ENCODE results near the gene FADS3.
A peak's percentile ranks its signal among the peaks of the same experiment; 100 is the strongest.
"Not testable (repeated sequence)": the region's sequence is repeated elsewhere in the genome, so short reads cannot be mapped to it uniquely, and the experiment has no call there.

The FADS3 gene

GRCh38 chr11:61885784-61886580 is 5.4 kb downstream of the FADS3 start:
- Histone ChIP-seq H3K9ac (ENCODE audit: low read length) (peak overlapping the region; percentile 17), H3K9me3 (ENCODE audit: control insufficient read depth, low read length) (no peaks in the 10 kb centered on the region), H3K4me1 (ENCODE audit: control insufficient read depth, insufficient read depth, low read length) (peaks cover 61% of the 10 kb centered on the region), H3K27me3 (replicated peaks; ENCODE audit: control insufficient read depth, insufficient read depth, low read length) (no peaks in the 10 kb centered on the region), H3K4me3 (ENCODE audit: low read length) (no peak overlapping the region), H3K36me3 (ENCODE audit: control insufficient read depth, insufficient read depth, low read length, severe bottlenecking) (peaks cover 28% of the 10 kb centered on the region)
- no peak for DNase-seq (ENCODE audit: low read depth)

GRCh38 chr11:61885166-61885778 is 6.1 kb downstream of the FADS3 start:
- H3K9ac ChIP-seq (ENCODE audit: low read length) = peak overlapping the region; percentile 17
- DNase-seq (ENCODE audit: low read depth) = no peak
- H3K9me3 ChIP-seq (ENCODE audit: control insufficient read depth, low read length) = no peaks in the 10 kb centered on the region
- H3K36me3 ChIP-seq (ENCODE audit: control insufficient read depth, insufficient read depth, low read length, severe bottlenecking) = peaks cover 28% of the 10 kb centered on the region
- H3K4me3 ChIP-seq (ENCODE audit: low read length) = no peak overlapping the region
- peaks cover 62% of the 10 kb centered on the region for H3K4me1 ChIP-seq (ENCODE audit: control insufficient read depth, insufficient read depth, low read length)
- no peaks in the 10 kb centered on the region for H3K27me3 ChIP-seq (replicated peaks; ENCODE audit: control insufficient read depth, insufficient read depth, low read length)

DNA sequence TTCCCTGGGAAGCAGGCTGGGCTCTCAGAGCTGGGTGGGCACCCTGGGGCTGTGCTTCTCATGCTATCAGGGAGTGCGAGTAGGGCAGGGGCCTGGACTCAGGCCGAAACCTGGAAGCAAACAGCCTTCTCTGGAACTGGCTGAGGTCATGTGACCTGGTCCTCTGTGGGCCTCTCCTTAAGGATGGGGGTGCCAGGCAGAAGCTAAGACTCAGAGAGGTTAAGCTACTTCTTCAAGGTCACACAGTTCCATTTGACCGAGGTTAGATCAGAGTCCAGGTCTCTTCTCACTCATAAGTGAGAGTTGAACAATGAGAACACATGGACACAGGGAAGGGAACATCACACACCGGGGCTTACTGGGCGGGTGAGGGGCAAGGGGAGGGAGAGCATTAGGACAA is 7.4 kb downstream of the FADS3 start:
- Histone ChIP-seq H3K27me3 (replicated peaks; ENCODE audit: control insufficient read depth, insufficient read depth, low read length) (no peaks in the 10 kb centered on the region), H3K4me3 (ENCODE audit: low read length) (no peak overlapping the region), H3K36me3 (ENCODE audit: control insufficient read depth, insufficient read depth, low read length, severe bottlenecking) (peaks cover 40% of the 10 kb centered on the region), H3K9me3 (ENCODE audit: control insufficient read depth, low read length) (no peaks in the 10 kb centered on the region), H3K4me1 (ENCODE audit: control insufficient read depth, insufficient read depth, low read length) (peaks cover 58% of the 10 kb centered on the region), H3K9ac (ENCODE audit: low read length) (no peak overlapping the region)
- no peak for DNase-seq (ENCODE audit: low read depth)

- Histone ChIP-seq H3K4me1 (ENCODE audit: control insufficient read depth, insufficient read depth, low read length) (peaks cover 52% of the 10 kb centered on the region), H3K9me3 (ENCODE audit: control insufficient read depth, low read length) (no peaks in the 10 kb centered on the region), H3K27me3 (replicated peaks; ENCODE audit: control insufficient read depth, insufficient read depth, low read length) (no peaks in the 10 kb centered on the region), H3K4me3 (ENCODE audit: low read length) (no peak overlapping the region), H3K9ac (ENCODE audit: low read length) (no peak overlapping the region), H3K36me3 (ENCODE audit: control insufficient read depth, insufficient read depth, low read length, severe bottlenecking) (peaks cover 46% of the 10 kb centered on the region)
- DNase-seq (ENCODE audit: low read depth) = no peak
Measured at GRCh38 chr11:61883327-61883726, 8.0 kb downstream of the FADS3 start.

DNA sequence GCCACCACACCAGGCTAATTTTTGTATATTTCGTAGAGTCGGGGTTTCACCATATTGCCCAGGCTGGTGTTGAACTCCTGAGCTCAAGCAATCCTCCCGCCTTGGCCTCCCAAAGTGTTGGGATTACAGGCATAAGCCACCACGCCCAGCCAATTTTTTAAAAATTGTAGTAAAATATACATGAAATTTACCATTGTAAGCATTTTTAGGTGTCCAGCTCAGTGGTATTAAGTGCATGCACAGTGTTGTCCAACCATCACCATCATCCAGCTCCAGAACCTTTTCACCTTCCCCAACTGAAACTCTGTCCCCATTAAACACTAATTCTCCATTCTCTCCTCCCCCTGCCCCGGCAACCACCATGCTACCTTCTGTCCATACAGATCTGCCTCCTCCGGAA is 8.5 kb downstream of the FADS3 start:
- Histone ChIP-seq H3K9ac (ENCODE audit: low read length) (no peak overlapping the region), H3K27me3 (replicated peaks; ENCODE audit: control insufficient read depth, insufficient read depth, low read length) (no peaks in the 10 kb centered on the region), H3K36me3 (ENCODE audit: control insufficient read depth, insufficient read depth, low read length, severe bottlenecking) (peaks cover 51% of the 10 kb centered on the region), H3K4me1 (ENCODE audit: control insufficient read depth, insufficient read depth, low read length) (peaks cover 50% of the 10 kb centered on the region), H3K9me3 (ENCODE audit: control insufficient read depth, low read length) (no peaks in the 10 kb centered on the region), H3K4me3 (ENCODE audit: low read length) (no peak overlapping the region)
- DNase-seq (ENCODE audit: low read depth) = no peak

- DNase-seq (ENCODE audit: low read depth); H3K9ac ChIP-seq (ENCODE audit: low read length); H3K27me3 ChIP-seq (replicated peaks; ENCODE audit: control insufficient read depth, insufficient read depth, low read length); H3K4me3 ChIP-seq (ENCODE audit: low read length); H3K9me3 ChIP-seq (ENCODE audit: control insufficient read depth, low read length): not testable (repeated sequence)
- Histone ChIP-seq H3K36me3 (ENCODE audit: control insufficient read depth, insufficient read depth, low read length, severe bottlenecking) (peaks cover 55% of the 10 kb centered on the region), H3K4me1 (ENCODE audit: control insufficient read depth, insufficient read depth, low read length) (peaks cover 44% of the 10 kb centered on the region)
Measured at GRCh38 chr11:61882267-61882666, 9.1 kb downstream of the FADS3 start.

GRCh38 chr11:61881397-61881796 is 9.9 kb downstream of the FADS3 start:
- Histone ChIP-seq H3K9me3 (ENCODE audit: control insufficient read depth, low read length) (no peaks in the 10 kb centered on the region), H3K4me1 (ENCODE audit: control insufficient read depth, insufficient read depth, low read length) (peaks cover 37% of the 10 kb centered on the region), H3K9ac (ENCODE audit: low read length) (peak overlapping the region; percentile 31), H3K36me3 (ENCODE audit: control insufficient read depth, insufficient read depth, low read length, severe bottlenecking) (peaks cover 57% of the 10 kb centered on the region), H3K4me3 (ENCODE audit: low read length) (no peak overlapping the region), H3K27me3 (replicated peaks; ENCODE audit: control insufficient read depth, insufficient read depth, low read length) (no peaks in the 10 kb centered on the region)
- DNase-seq (ENCODE audit: low read depth) = no peak

DNA sequence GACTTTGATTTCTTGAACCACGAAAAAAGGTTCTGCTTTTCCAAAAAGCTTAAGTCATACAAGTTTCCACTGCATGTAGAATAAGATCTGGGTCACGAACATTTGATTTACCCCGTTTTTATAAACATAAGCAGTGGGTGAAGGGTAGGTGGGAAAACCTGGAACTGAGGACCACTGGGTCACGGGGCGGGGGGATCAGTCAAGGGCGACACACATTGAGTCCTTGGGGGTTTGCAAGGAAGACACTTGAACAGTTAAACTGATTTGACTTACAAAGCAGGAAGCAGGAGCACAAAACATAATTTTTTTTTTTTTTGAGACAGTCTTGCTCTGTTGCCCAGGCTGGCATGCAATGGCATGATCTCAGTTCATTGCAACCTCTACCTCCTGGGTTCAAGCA is 10.9 kb downstream of the FADS3 start:
- Histone ChIP-seq H3K9ac (ENCODE audit: low read length) (no peak overlapping the region), H3K4me1 (ENCODE audit: control insufficient read depth, insufficient read depth, low read length) (peaks cover 29% of the 10 kb centered on the region), H3K36me3 (ENCODE audit: control insufficient read depth, insufficient read depth, low read length, severe bottlenecking) (peaks cover 63% of the 10 kb centered on the region), H3K4me3 (ENCODE audit: low read length) (no peak overlapping the region), H3K9me3 (ENCODE audit: control insufficient read depth, low read length) (no peaks in the 10 kb centered on the region), H3K27me3 (replicated peaks; ENCODE audit: control insufficient read depth, insufficient read depth, low read length) (no peaks in the 10 kb centered on the region)
- DNase-seq (ENCODE audit: low read depth) = no peak

DNA sequence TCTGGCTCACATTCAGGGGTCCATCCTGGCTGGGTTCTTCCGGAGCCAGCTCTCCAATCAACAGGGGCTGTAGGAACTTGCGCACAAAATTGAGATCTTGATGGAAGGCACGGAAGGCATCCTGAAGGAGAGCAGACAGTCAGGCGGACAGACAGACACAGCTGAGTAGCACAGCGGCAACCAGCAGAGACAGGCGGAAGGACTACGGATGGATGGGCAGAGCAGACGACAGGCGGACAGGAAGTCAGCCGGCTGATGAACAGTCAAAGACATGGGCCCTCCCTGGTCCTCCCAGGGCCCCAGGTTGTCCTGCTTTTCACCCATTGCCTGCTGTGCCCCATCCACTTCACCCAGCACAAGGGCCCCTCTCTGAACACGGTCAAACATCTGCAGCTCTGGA is 11.3 kb downstream of the FADS3 start:
- no peaks in the 10 kb centered on the region for H3K27me3 ChIP-seq (replicated peaks; ENCODE audit: control insufficient read depth, insufficient read depth, low read length)
- no peak overlapping the region for H3K9ac ChIP-seq (ENCODE audit: low read length)
- H3K4me3 ChIP-seq (ENCODE audit: low read length) = no peak overlapping the region
- peaks cover 65% of the 10 kb centered on the region for H3K36me3 ChIP-seq (ENCODE audit: control insufficient read depth, insufficient read depth, low read length, severe bottlenecking)
- H3K4me1 ChIP-seq (ENCODE audit: control insufficient read depth, insufficient read depth, low read length) = peaks cover 25% of the 10 kb centered on the region
- H3K9me3 ChIP-seq (ENCODE audit: control insufficient read depth, low read length) = no peaks in the 10 kb centered on the region
- no peak for DNase-seq (ENCODE audit: low read depth)

GRCh38 chr11:61879152-61879551 is 12.2 kb downstream of the FADS3 start:
- peaks cover 26% of the 10 kb centered on the region for H3K4me1 ChIP-seq (ENCODE audit: control insufficient read depth, insufficient read depth, low read length)
- no peak overlapping the region for H3K9ac ChIP-seq (ENCODE audit: low read length)
- H3K27me3 ChIP-seq (replicated peaks; ENCODE audit: control insufficient read depth, insufficient read depth, low read length) = no peaks in the 10 kb centered on the region
- H3K36me3 ChIP-seq (ENCODE audit: control insufficient read depth, insufficient read depth, low read length, severe bottlenecking) = peaks cover 67% of the 10 kb centered on the region
- H3K9me3 ChIP-seq (ENCODE audit: control insufficient read depth, low read length) = no peaks in the 10 kb centered on the region
- no peak overlapping the region for H3K4me3 ChIP-seq (ENCODE audit: low read length)
- DNase-seq (ENCODE audit: low read depth) = no peak

DNA sequence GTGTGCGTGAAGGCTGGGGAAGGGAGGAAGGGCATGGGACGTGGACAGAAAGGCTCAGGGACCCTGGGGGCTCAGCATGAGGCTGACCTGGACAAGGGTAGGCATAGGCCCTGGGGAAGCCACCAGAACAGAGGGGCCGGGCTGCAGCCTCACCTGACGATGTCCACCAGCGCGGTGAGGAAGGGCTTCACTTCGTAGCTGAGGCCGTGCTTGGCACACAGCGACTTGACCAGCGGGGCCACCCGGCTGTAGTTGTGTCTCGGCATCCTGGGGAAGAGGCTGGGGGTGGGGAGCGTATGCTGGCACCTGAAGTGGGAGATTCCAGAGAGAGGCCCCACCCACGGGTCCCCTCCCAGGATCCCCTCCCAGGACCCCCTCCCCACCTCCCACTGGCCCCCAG is 15.6 kb downstream of the FADS3 start:
- H3K9ac ChIP-seq (ENCODE audit: low read length) = no peak overlapping the region
- DNase-seq (ENCODE audit: low read depth) = no peak
- H3K9me3 ChIP-seq (ENCODE audit: control insufficient read depth, low read length) = no peaks in the 10 kb centered on the region
- no peak overlapping the region for H3K4me3 ChIP-seq (ENCODE audit: low read length)
- H3K4me1 ChIP-seq (ENCODE audit: control insufficient read depth, insufficient read depth, low read length) = peaks cover 26% of the 10 kb centered on the region
- peaks cover 69% of the 10 kb centered on the region for H3K36me3 ChIP-seq (ENCODE audit: control insufficient read depth, insufficient read depth, low read length, severe bottlenecking)
- H3K27me3 ChIP-seq (replicated peaks; ENCODE audit: control insufficient read depth, insufficient read depth, low read length) = no peaks in the 10 kb centered on the region
